Neural progenitor cell (in vitro differentiated cells): Measurements from ENCODE around the gene AGTRAP.

ENCODE experiments used
- EZH2 ChIP-seq: fragments of 200-600 bp; sonication (generic); IDR thresholded peaks from 2 replicates; pipeline ENCODE4 v1.6.1; 2017; ENCODE audit warnings: antibody characterized with exemption, mild to moderate bottlenecking, moderate library complexity
- TF ChIP-seq, protein P1 (sequence below): fragments of 200-600 bp; sonication (generic); IDR thresholded peaks from 2 replicates; pipeline ENCODE4 v1.5.1; 2017; ENCODE audit warnings: antibody characterized with exemption, mild to moderate bottlenecking

DNA sequence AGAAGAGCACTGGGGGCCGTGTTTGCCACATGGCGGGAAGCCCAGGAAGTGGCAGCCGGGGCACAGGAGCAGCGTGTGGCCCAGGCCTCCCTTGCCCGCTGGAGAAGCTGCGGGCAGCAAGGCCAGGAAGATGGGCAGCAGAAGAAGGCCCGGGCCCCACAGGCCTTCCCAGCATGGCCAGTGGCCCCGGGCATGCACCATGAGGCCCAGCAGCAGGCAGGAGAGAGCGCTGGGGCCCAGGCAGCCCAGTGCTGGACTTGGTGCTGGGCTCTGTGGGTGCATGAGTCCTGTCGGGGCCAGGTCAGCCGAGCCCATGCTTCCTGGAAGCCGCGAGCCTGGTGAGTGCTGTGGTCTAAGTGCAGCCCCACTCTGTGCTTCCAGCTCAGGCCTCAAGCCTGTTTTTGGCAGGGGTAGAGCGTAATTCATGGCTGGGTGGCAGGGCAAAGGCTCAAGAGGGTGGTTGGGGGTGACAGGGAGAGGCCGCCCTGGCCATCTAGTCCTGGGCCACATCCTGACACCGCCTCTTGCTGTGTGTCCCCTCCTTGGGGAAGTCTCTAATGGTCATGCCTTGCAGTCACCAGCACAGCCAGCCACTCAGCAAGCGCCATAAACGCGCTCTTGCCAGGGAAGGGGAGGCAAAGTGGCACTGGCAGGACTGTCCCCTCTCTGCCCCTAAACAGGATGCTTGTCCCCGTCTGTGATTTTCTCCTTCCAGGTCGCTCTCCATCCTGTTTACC, 48.5 kb downstream of the AGTRAP start:
- TF ChIP-seq, protein P1, sequence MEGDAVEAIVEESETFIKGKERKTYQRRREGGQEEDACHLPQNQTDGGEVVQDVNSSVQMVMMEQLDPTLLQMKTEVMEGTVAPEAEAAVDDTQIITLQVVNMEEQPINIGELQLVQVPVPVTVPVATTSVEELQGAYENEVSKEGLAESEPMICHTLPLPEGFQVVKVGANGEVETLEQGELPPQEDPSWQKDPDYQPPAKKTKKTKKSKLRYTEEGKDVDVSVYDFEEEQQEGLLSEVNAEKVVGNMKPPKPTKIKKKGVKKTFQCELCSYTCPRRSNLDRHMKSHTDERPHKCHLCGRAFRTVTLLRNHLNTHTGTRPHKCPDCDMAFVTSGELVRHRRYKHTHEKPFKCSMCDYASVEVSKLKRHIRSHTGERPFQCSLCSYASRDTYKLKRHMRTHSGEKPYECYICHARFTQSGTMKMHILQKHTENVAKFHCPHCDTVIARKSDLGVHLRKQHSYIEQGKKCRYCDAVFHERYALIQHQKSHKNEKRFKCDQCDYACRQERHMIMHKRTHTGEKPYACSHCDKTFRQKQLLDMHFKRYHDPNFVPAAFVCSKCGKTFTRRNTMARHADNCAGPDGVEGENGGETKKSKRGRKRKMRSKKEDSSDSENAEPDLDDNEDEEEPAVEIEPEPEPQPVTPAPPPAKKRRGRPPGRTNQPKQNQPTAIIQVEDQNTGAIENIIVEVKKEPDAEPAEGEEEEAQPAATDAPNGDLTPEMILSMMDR = no peak
- no peak for TF ChIP-seq EZH2
